Right lobe of liver (tissue), 6 donors: ENCODE measurements around the gene NCKAP1. TPM values are rescaled to one million over a fixed set of nuclear protein-coding genes. Genes with fewer than 3 reads are reported as not detected.
A peak's percentile ranks its signal among the peaks of the same experiment; 100 is the strongest.

Experiments used
- ATAC-seq, 4 donors: fragments of 200-7000 bp; cut with Tn5 transposase; one replicate each; pipeline ENCODE4 v1.9.1; 2020; ENCODE audit warnings: mild to moderate bottlenecking in 4 of 4, moderate library complexity in 4 of 4
- DNase-seq, 3 donors: peaks; one replicate each; pipeline ENCODE4 v3.0.0-alpha.2; 2020
- H3K27ac ChIP-seq, 3 donors: fragments of 200-600 bp; one replicate each; pipeline ENCODE4 v1.8.0; 2022
- H3K27me3 ChIP-seq, 2 donors: fragments of 200-600 bp; one replicate each; pipeline ENCODE4 v1.8.0; 2022
- H3K36me3 ChIP-seq, 4 donors: fragments of 200-600 bp; sonication (generic) in 1 of 4; one replicate each; pipeline versions ENCODE4 v1.5.1 to v1.8.0; 2017 to 2022; ENCODE audit warnings: control low read depth in 1 of 4
- H3K4me1 ChIP-seq, 4 donors: fragments of 200-600 bp; sonication (generic) in 1 of 4; one replicate each; pipeline versions ENCODE4 v1.5.1 to v1.8.0; 2017 to 2022; ENCODE audit warnings: control low read depth in 1 of 4
- H3K4me3 ChIP-seq, 3 donors: fragments of 200-600 bp; one replicate each; pipeline ENCODE4 v1.8.0; 2022
- H3K9me3 ChIP-seq, 4 donors: fragments of 200-600 bp; sonication (generic) in 1 of 4; one replicate each; pipeline versions ENCODE4 v1.5.1 to v1.8.0; 2017 to 2022; ENCODE audit warnings: control low read depth in 1 of 4
- CTCF ChIP-seq, 4 donors: fragments of 200-600 bp in 3 of 4; fragments of 450-650 bp in 1 of 4; IDR thresholded peaks; one replicate each; pipeline versions ENCODE4 v1.5.1 to v1.8.0; 2016 to 2022; ENCODE audit warnings: antibody characterized with exemption in 4 of 4, mild to moderate bottlenecking in 2 of 4
- POLR2A ChIP-seq: fragments of 450-650 bp; IDR thresholded peaks from one replicate; pipeline ENCODE4 v1.6.1; 2017; ENCODE audit warnings: antibody characterized with exemption, mild to moderate bottlenecking
- WGBS: methylation state at CpG from one replicate; pipeline ENCODE4 v1.1.6; 2018; ENCODE audit warnings: low coverage, low lambda C conversion rate; ENCODE audit not compliant: insufficient coverage; ENCODE audit errors: missing lambda C conversion rate; 5-methylcytosine and 5-hydroxymethylcytosine counted together
- intact Hi-C, 2 donors: fragments of 100-400 bp; cut with DNase I; formaldehyde crosslinking; loops; one replicate each; pipeline versions ENCODE4 v1.11.2 to v1.14.1; 2022
- total RNA-seq, 6 experiments: library from RNA; depleted of rRNA in 2 of 6; stranded (reverse); fragments of >200 nt in 2 of 6; fragmentation: NEBNext Ultra II Directional in 3 of 6; extraction: Animal tissue kit (Norgen Biotek cat#: 25700) in 3 of 6; gene quantifications; one replicate each; pipeline versions ENCODE4 v1.1.0 to v1.2.4, GENCODE V29; 2016 to 2023
- donor health status: DM: no; HTN: yes; CAD: no.
- donor health status: DM: no; HTN: no; CAD: no.
- donor health status: DM: no; HTN: no; CAD: no.
- donor health status: DM: no; HTN: yes; CAD: no.
- donor health status: DM: no; HTN: yes; CAD: no.

NCKAP1 gene
- total RNA-seq, 6 experiments from 2014 or later, result 31.9 to 50.3 (median 43.3) TPM

- Histone ChIP-seq H3K9me3 (no peaks in the 10 kb centered on the region), H3K27ac (no peak overlapping the region), H3K27me3 (no peaks in the 10 kb centered on the region), H3K36me3 (no peaks in the 10 kb centered on the region), H3K4me3 (peak overlapping the region; percentile 29 to 43 (median 41)), H3K4me1 (peaks cover 0 to 14% (median 0%) of the 10 kb centered on the region in 4 donors)
- ATAC-seq (peak in 1 of 4 donors; percentile 8), DNase-seq (no peak)
- intact Hi-C loops, result no loop called here
- TF ChIP-seq CTCF (IDR thresholded peaks at IDR 0.05) (no peak), POLR2A (no peak)
- WGBS, result 61% methylated on average over 3 of the region's 19 CpGs
Observed at GRCh38 chr2:182866095-182866460, 172.2 kb downstream of the NCKAP1 start.

GRCh38 chr2:182864949-182865570, 173.2 kb downstream of the NCKAP1 start:
- DNase-seq (no peak), ATAC-seq (no peak)
- no peaks in the 10 kb centered on the region for H3K9me3 ChIP-seq
- H3K27me3 ChIP-seq, result no peaks in the 10 kb centered on the region
- no peaks in the 10 kb centered on the region for H3K36me3 ChIP-seq
- H3K4me3 ChIP-seq, result no peak overlapping the region
- intact Hi-C loops, result no loop called here
- peaks cover 0 to 14% (median 0%) of the 10 kb centered on the region in 4 donors for H3K4me1 ChIP-seq
- no peak for TF ChIP-seq POLR2A
- TF ChIP-seq CTCF (IDR thresholded peaks at IDR 0.05), result no peak
- WGBS, result 78% methylated on average over 4 of the region's 4 CpGs
- H3K27ac ChIP-seq, result no peak overlapping the region

- Histone ChIP-seq H3K4me1 (peaks cover 0 to 14% (median 0%) of the 10 kb centered on the region in 4 donors), H3K36me3 (no peaks in the 10 kb centered on the region), H3K27me3 (no peaks in the 10 kb centered on the region), H3K9me3 (no peaks in the 10 kb centered on the region), H3K4me3 (no peak overlapping the region), H3K27ac (no peak overlapping the region)
- TF ChIP-seq CTCF (IDR thresholded peaks at IDR 0.05), result no peak
- TF ChIP-seq POLR2A, result no peak
- ATAC-seq (no peak), DNase-seq (no peak)
- intact Hi-C loops, result no loop called here
Observed at GRCh38 chr2:182863642-182864041, 174.6 kb downstream of the NCKAP1 start.

GRCh38 chr2:182862091-182862490, 176.2 kb downstream of the NCKAP1 start:
- H3K4me3 ChIP-seq, result no peak overlapping the region
- H3K27me3 ChIP-seq, result no peaks in the 10 kb centered on the region
- no peaks in the 10 kb centered on the region for H3K9me3 ChIP-seq
- H3K27ac ChIP-seq, result no peak overlapping the region
- peak in 2 of 3 donors; percentile 31 to 73 for DNase-seq
- intact Hi-C loops, result no loop called here
- TF ChIP-seq CTCF (IDR thresholded peaks at IDR 0.05), result no peak
- TF ChIP-seq POLR2A, result no peak
- ATAC-seq, result peak; percentile 84 to 91 (median 88)
- H3K36me3 ChIP-seq, result no peaks in the 10 kb centered on the region
- WGBS, result 40% methylated on average over 5 of the region's 5 CpGs
- peaks cover 0 to 11% (median 0%) of the 10 kb centered on the region in 4 donors for H3K4me1 ChIP-seq

GRCh38 chr2:182860858-182861257, 177.4 kb downstream of the NCKAP1 start:
- DNase-seq (no peak), ATAC-seq (no peak)
- intact Hi-C loops, result no loop called here
- no peaks in the 10 kb centered on the region for H3K27me3 ChIP-seq
- no peaks in the 10 kb centered on the region for H3K9me3 ChIP-seq
- H3K27ac ChIP-seq, result no peak overlapping the region
- H3K4me1 ChIP-seq, result peaks cover 0 to 5% (median 0%) of the 10 kb centered on the region in 4 donors
- H3K4me3 ChIP-seq, result no peak overlapping the region
- 100% methylated on average over 2 of the region's 2 CpGs for WGBS
- no peak for TF ChIP-seq CTCF (IDR thresholded peaks at IDR 0.05)
- TF ChIP-seq POLR2A, result no peak
- no peaks in the 10 kb centered on the region for H3K36me3 ChIP-seq
